SK-N-MC (cell line): Measurements from ENCODE around the gene TSPYL1.

Experiments
- EZH2 ChIP-seq: fragments of 200-600 bp; sonication (generic); IDR thresholded peaks from one replicate; pipeline ENCODE4 v1.6.1; 2017; ENCODE audit warnings: antibody characterized with exemption
- POLR2AphosphoS5 ChIP-seq: IDR thresholded peaks from 2 replicates; pipeline ENCODE4 v1.6.1; 2012; ENCODE audit warnings: mild to moderate bottlenecking, low read depth, low read length, borderline replicate concordance

- no peak for TF ChIP-seq EZH2
- TF ChIP-seq POLR2AphosphoS5: no peak
These were observed 7.1 kb upstream of the TSPYL1 start for GRCh38 chr6:116286773-116287358.
